ENCODE measurements around the gene PDZRN4.

The PDZRN4 gene

GRCh38 chr12:41566703-41567102 lies 378.6 kb downstream of the PDZRN4 start:
- TF ChIP-seq, protein P1, sequence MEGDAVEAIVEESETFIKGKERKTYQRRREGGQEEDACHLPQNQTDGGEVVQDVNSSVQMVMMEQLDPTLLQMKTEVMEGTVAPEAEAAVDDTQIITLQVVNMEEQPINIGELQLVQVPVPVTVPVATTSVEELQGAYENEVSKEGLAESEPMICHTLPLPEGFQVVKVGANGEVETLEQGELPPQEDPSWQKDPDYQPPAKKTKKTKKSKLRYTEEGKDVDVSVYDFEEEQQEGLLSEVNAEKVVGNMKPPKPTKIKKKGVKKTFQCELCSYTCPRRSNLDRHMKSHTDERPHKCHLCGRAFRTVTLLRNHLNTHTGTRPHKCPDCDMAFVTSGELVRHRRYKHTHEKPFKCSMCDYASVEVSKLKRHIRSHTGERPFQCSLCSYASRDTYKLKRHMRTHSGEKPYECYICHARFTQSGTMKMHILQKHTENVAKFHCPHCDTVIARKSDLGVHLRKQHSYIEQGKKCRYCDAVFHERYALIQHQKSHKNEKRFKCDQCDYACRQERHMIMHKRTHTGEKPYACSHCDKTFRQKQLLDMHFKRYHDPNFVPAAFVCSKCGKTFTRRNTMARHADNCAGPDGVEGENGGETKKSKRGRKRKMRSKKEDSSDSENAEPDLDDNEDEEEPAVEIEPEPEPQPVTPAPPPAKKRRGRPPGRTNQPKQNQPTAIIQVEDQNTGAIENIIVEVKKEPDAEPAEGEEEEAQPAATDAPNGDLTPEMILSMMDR (IDR thresholded peaks at IDR 0.05; ENCODE audit: borderline replicate concordance, control extremely low read depth, extremely low read depth, insufficient read depth, missing control alignments), result no peak
- DNase-seq (ENCODE audit: low spot score), result no peak
- in situ Hi-C loops (cut with MboI; ENCODE audit: low sequenced_read_pairs, unreplicated experiment), result no loop called here

DNA sequence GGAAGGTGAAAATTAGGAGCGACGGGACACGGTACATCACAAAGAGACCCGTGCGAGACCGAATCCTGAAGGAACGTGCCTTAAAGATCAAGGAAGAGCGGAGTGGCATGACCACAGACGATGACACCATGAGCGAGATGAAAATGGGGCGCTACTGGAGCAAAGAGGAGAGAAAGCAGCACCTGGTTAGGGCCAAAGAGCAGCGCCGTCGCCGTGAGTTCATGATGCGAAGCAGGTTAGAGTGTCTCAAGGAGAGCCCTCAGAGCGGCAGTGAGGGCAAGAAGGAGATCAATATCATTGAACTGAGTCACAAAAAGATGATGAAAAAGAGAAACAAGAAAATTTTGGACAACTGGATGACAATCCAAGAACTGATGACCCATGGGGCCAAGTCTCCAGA lies 385.3 kb downstream of the PDZRN4 start:
- TF ChIP-seq, protein P1 (IDR thresholded peaks at IDR 0.05; ENCODE audit: borderline replicate concordance, control extremely low read depth, extremely low read depth, insufficient read depth, missing control alignments), result no peak
- DNase-seq (ENCODE audit: low spot score), result no peak
- in situ Hi-C loops (cut with MboI; ENCODE audit: low sequenced_read_pairs, unreplicated experiment), result no loop called here

DNA sequence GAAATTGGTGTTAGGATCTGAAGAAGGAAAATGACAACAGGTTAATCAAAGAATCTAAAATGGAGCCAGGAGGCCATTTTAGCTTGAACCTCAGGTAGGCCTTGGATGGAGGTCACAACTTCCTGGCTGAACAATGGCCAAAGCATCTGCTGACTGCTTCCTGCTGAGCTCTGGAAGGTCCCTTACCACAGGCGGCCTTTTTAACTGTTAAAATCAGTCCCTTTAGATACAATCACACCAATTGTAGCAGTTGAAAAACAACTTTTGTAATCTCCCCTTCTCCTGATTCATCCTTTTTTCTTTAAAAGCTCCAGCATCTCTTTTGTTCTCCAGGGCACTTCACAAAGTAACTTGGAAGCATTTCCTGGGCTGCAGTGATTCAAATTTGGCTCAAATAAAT lies 388.8 kb downstream of the PDZRN4 start:
- no peak for DNase-seq (ENCODE audit: low spot score)
- TF ChIP-seq, protein P1 (IDR thresholded peaks at IDR 0.05; ENCODE audit: borderline replicate concordance, control extremely low read depth, extremely low read depth, insufficient read depth, missing control alignments), result no peak
- in situ Hi-C loops (cut with MboI; ENCODE audit: low sequenced_read_pairs, unreplicated experiment), result no loop called here

- in situ Hi-C loops (cut with MboI; ENCODE audit: low sequenced_read_pairs, unreplicated experiment), result no loop called here
- TF ChIP-seq, protein P1 (IDR thresholded peaks at IDR 0.05; ENCODE audit: borderline replicate concordance, control extremely low read depth, extremely low read depth, insufficient read depth, missing control alignments), result no peak
- no peak for DNase-seq (ENCODE audit: low spot score)
These were observed 389.9 kb downstream of the PDZRN4 start for GRCh38 chr12:41577995-41578394.

DNA sequence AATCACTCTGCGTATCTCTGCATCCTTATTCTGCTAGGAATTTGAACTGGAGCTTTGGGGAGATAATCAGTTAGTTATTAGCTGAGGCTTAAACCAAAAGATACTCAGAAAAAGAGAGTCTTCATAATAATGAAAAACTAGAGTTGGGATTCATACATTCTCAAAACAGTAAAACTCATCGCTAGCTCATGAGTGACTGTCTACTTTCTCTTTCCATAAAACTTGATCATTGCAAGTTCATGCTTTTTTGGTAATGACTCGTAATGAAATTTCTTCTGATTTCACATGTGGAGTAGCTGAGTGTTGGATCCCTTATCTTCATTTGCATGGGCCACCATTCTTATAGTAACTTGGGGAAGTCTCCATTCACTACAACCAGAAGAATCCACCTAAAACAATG lies 397.7 kb downstream of the PDZRN4 start:
- TF ChIP-seq, protein P1 (IDR thresholded peaks at IDR 0.05; ENCODE audit: borderline replicate concordance, control extremely low read depth, extremely low read depth, insufficient read depth, missing control alignments), result no peak
- in situ Hi-C loops (cut with MboI; ENCODE audit: low sequenced_read_pairs, unreplicated experiment), result no loop called here
- no peak for DNase-seq (ENCODE audit: low spot score)

DNA sequence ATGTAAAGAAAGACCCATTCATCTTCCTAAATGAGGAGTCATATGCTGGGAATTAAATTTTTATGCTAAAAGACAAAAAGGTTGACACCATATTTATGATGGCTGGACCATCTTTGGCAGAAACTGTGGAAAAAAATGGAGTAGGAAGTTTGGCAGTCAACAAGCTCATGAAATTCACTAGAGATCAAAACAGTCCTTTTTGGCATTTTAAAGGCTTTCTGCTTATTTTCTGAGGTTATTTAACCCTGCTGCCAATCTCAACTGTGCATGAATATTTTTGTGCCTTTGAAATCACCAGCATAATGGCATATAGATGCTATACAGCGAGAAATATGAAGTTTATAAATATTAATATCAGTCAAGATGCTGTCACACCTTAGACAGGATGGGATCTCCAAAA lies 399.5 kb downstream of the PDZRN4 start:
- in situ Hi-C loops (cut with MboI; ENCODE audit: low sequenced_read_pairs, unreplicated experiment), result no loop called here
- no peak for DNase-seq (ENCODE audit: low spot score)
- TF ChIP-seq, protein P1 (IDR thresholded peaks at IDR 0.05; ENCODE audit: borderline replicate concordance, control extremely low read depth, extremely low read depth, insufficient read depth, missing control alignments), result no peak

GRCh38 chr12:41589878-41590277 lies 401.8 kb downstream of the PDZRN4 start:
- in situ Hi-C loops (cut with MboI; ENCODE audit: low sequenced_read_pairs, unreplicated experiment), result no loop called here
- TF ChIP-seq, protein P1 (IDR thresholded peaks at IDR 0.05; ENCODE audit: borderline replicate concordance, control extremely low read depth, extremely low read depth, insufficient read depth, missing control alignments), result no peak
- no peak for DNase-seq (ENCODE audit: low spot score)
